ENCODE measurements around the gene SQOR. TPM values are rescaled to one million over a fixed set of nuclear protein-coding genes. Genes with fewer than 3 reads are reported as not detected.

The SQOR gene
- polyA plus RNA-seq, 2 of the 4 experiments (the other 2 are of a cell fraction) = 33.8 to 71.7 TPM

- TF ChIP-seq PBX3 (IDR thresholded peaks at IDR 0.05) = no peak
- TF ChIP-seq, protein P1, sequence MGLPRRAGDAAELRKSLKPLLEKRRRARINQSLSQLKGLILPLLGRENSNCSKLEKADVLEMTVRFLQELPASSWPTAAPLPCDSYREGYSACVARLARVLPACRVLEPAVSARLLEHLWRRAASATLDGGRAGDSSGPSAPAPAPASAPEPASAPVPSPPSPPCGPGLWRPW (IDR thresholded peaks at IDR 0.05) = no peak
- TF ChIP-seq TFCP2L1 (CRISPR knock-in tag; IDR thresholded peaks at IDR 0.05) = no peak
- no peak for TF ChIP-seq CEBPB (IDR thresholded peaks at IDR 0.05)
- no peak for TF ChIP-seq RCOR1 (IDR thresholded peaks at IDR 0.05; ENCODE audit: low read depth, low read length)
- no peak for TF ChIP-seq ZNF302 (CRISPR knock-in tag; IDR thresholded peaks at IDR 0.05)
- TF ChIP-seq NR3C1 (IDR thresholded peaks at IDR 0.05) = no peak
- TF ChIP-seq JUNB (IDR thresholded peaks at IDR 0.05) = no peak
- TF ChIP-seq BHLHE40 (IDR thresholded peaks at IDR 0.05; ENCODE audit: low read depth, low read length) = no peak
Observed at GRCh38 chr15:45704329-45705249, 69.8 kb downstream of the SQOR start (continued).

DNA sequence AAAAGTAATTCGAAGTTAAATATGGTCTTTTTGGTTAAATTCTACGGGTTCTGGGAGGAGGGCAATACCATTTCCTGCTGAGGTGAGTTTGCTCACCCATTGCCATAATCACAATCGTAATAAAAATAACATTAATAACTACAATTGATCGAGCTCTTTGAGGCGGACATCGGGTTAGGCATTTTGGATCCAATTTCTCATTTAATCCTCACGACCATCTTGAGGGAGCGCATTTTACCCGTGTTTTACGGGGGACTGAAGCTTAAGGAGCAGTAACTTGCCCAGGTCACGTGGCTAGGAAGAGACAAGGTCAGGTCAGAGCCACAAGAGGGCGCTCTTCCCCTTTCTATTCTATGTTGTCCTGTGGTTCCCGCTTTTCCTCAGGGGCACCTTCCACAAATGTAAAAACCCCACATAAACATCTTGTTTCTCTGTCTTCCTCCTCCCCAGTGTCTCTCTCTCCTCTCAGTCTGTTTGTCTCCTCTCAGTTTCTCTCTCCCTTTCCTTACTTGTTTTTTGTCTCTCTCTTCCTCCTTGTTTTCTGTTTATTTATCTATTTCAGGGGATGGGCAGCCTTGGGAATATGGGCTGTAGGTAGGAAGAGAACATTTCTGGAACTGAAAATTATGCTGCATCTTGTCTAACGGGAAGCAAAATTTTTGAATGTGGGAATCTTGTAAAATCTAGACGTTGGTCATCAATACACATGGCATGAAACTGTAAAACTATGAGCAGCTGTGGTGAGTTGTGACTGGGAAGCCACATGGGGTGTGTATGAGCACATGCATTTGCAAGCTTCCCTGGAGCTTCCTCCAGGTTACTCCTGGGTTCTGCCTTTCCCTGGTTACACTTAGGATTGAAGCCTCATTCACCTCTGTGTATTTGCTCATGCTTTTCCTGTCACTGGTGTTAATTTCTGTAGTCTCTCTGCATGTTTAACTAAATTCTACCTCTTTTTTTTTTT is 71.0 kb downstream of the SQOR start:
- under 1% methylated on average over 15 of the region's 15 CpGs for WGBS (ENCODE audit: missing lambda C conversion rate)
- H3K4me2 ChIP-seq = peak overlapping the region; percentile 75
- peak overlapping the region; percentile 69 to 83 for H3K27ac ChIP-seq
- H3K9me3 ChIP-seq = no peaks in the 10 kb centered on the region
- TF ChIP-seq RAD21 (conservative IDR thresholded peaks at IDR 0.05 in 1 of 2, IDR thresholded peaks at IDR 0.05 in 1 of 2) (peak; percentile 58 to 75), BHLHE40 (IDR thresholded peaks at IDR 0.05; ENCODE audit: low read depth, low read length) (no peak), MAFK (IDR thresholded peaks at IDR 0.05; ENCODE audit: partially characterized antibody) (no peak), ESRRA (IDR thresholded peaks at IDR 0.05; ENCODE audit: borderline replicate concordance, low read length) (no peak), ZNF302 (CRISPR knock-in tag; IDR thresholded peaks at IDR 0.05) (no peak), HDAC2 (IDR thresholded peaks at IDR 0.05) (no peak), CHD4 (IDR thresholded peaks at IDR 0.05; ENCODE audit: borderline replicate concordance) (no peak), RARB (CRISPR knock-in tag; IDR thresholded peaks at IDR 0.05) (no peak), TFCP2L1 (CRISPR knock-in tag; IDR thresholded peaks at IDR 0.05) (no peak), USF2 (IDR thresholded peaks at IDR 0.05) (peak; percentile 88), SMC3 (IDR thresholded peaks at IDR 0.05) (peak; percentile 67), GATA3 (IDR thresholded peaks at IDR 0.05; ENCODE audit: borderline replicate concordance) (no peak)
- TF ChIP-seq, protein P2, sequence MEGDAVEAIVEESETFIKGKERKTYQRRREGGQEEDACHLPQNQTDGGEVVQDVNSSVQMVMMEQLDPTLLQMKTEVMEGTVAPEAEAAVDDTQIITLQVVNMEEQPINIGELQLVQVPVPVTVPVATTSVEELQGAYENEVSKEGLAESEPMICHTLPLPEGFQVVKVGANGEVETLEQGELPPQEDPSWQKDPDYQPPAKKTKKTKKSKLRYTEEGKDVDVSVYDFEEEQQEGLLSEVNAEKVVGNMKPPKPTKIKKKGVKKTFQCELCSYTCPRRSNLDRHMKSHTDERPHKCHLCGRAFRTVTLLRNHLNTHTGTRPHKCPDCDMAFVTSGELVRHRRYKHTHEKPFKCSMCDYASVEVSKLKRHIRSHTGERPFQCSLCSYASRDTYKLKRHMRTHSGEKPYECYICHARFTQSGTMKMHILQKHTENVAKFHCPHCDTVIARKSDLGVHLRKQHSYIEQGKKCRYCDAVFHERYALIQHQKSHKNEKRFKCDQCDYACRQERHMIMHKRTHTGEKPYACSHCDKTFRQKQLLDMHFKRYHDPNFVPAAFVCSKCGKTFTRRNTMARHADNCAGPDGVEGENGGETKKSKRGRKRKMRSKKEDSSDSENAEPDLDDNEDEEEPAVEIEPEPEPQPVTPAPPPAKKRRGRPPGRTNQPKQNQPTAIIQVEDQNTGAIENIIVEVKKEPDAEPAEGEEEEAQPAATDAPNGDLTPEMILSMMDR (IDR thresholded peaks at IDR 0.05) = peak; percentile 69
- TF ChIP-seq, protein P3, sequence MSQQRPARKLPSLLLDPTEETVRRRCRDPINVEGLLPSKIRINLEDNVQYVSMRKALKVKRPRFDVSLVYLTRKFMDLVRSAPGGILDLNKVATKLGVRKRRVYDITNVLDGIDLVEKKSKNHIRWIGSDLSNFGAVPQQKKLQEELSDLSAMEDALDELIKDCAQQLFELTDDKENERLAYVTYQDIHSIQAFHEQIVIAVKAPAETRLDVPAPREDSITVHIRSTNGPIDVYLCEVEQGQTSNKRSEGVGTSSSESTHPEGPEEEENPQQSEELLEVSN (IDR thresholded peaks at IDR 0.05; ENCODE audit: borderline replicate concordance, low read depth) = peak; percentile 38; the same call in 1 of the 2 replicates
- TF ChIP-seq, protein P4, sequence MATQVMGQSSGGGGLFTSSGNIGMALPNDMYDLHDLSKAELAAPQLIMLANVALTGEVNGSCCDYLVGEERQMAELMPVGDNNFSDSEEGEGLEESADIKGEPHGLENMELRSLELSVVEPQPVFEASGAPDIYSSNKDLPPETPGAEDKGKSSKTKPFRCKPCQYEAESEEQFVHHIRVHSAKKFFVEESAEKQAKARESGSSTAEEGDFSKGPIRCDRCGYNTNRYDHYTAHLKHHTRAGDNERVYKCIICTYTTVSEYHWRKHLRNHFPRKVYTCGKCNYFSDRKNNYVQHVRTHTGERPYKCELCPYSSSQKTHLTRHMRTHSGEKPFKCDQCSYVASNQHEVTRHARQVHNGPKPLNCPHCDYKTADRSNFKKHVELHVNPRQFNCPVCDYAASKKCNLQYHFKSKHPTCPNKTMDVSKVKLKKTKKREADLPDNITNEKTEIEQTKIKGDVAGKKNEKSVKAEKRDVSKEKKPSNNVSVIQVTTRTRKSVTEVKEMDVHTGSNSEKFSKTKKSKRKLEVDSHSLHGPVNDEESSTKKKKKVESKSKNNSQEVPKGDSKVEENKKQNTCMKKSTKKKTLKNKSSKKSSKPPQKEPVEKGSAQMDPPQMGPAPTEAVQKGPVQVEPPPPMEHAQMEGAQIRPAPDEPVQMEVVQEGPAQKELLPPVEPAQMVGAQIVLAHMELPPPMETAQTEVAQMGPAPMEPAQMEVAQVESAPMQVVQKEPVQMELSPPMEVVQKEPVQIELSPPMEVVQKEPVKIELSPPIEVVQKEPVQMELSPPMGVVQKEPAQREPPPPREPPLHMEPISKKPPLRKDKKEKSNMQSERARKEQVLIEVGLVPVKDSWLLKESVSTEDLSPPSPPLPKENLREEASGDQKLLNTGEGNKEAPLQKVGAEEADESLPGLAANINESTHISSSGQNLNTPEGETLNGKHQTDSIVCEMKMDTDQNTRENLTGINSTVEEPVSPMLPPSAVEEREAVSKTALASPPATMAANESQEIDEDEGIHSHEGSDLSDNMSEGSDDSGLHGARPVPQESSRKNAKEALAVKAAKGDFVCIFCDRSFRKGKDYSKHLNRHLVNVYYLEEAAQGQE (IDR thresholded peaks at IDR 0.05) = no peak
- TF ChIP-seq, protein P5, sequence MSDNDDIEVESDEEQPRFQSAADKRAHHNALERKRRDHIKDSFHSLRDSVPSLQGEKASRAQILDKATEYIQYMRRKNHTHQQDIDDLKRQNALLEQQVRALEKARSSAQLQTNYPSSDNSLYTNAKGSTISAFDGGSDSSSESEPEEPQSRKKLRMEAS (IDR thresholded peaks at IDR 0.05) = peak; percentile 51; the same call in 1 of the 2 replicates
- CTCF ChIA-PET = interaction anchor here (0.5 to 1.9 kb wide), 31 partner anchors 9 to 1676 kb away, joined by 3 to 11 read pairs (median 4); no protein-coding TSS in a partner anchor
- no peak for FAIRE-seq
- peaks cover 3% of the 10 kb centered on the region; the same call in 1 of the 3 replicates for H3K4me1 ChIP-seq
- H3K4me3 ChIP-seq = peak overlapping the region; percentile 48
- POLR2A ChIA-PET = no interaction called here
- ATAC-seq = peak; percentile 84 to 96
- peak; percentile 20 to 79 for DNase-seq (ENCODE audit: low read depth in 1 of 2, low spot score in 1 of 2)
